GM12878 (cell line): ENCODE results near the gene HK1. TPM values are rescaled to one million over a fixed set of nuclear protein-coding genes. Genes with fewer than 3 reads are reported as not detected.
"Not testable (repeated sequence)": the region's sequence is repeated elsewhere in the genome, so short reads cannot be mapped to it uniquely, and the experiment has no call there.

Experiments
- ATAC-seq: fragments of 200-7000 bp; cut with Tn5 transposase; 3 replicates; pipeline ENCODE4 v1.9.1; 2020; ENCODE audit warnings: mild to moderate bottlenecking, moderate library complexity
- BruUV-seq: library from RNA; stranded (reverse); fragments of 400-500 nt; replicated peaks from 2 replicates; lab custom pipeline; 2021; lab: Mats Ljungman, UMichigan
- CTCF ChIA-PET: fragments of 300-600 bp; sonication (Branson Sonifier 250); formaldehyde crosslinking; extraction: SDS; loops from one replicate; lab custom pipeline; 2021; ENCODE audit warnings: inconsistent platforms; lab: Yijun Ruan, JAX
- POLR2A ChIA-PET: fragments of 350-600 bp; formaldehyde crosslinking; extraction: SDS; loops from one replicate; lab custom pipeline; 2021; ENCODE audit warnings: inconsistent platforms; lab: Charles Lee
- RAD21 ChIA-PET: fragments of 300-600 bp; sonication (Branson Sonifier 250); formaldehyde crosslinking; loops from one replicate; lab custom pipeline; 2023; ENCODE audit warnings: antibody characterized with exemption; ENCODE audit not compliant: unreplicated experiment; lab: Charles Lee
- SMC1A ChIA-PET: fragments of 300-600 bp; sonication (Branson Sonifier 250); formaldehyde crosslinking; loops from one replicate; lab custom pipeline; 2023; ENCODE audit not compliant: unreplicated experiment, uncharacterized antibody; lab: Charles Lee
- DNase-seq: peaks from one replicate; pipeline ENCODE4 v3.0.0-alpha.2; 2011; ENCODE audit warnings: low read depth, low spot score
- FAIRE-seq: peaks from 3 replicates; lab custom pipeline; 2011; peaks lifted over from hg19 to GRCh38; lab: Jason Lieb, UNC
- H2AFZ ChIP-seq: 2 replicates; pipeline ENCODE4 v1.6.0; 2011; ENCODE audit warnings: low read depth, low read length, control low read depth; ENCODE audit not compliant: control insufficient read depth
- H3K27ac ChIP-seq: 2 replicates; pipeline ENCODE4 v1.5.1; 2011; ENCODE audit warnings: control low read depth; ENCODE audit not compliant: control insufficient read depth, insufficient read depth
- H3K27me3 ChIP-seq, 2 experiments: replicated peaks in 1 of 2; 2 replicates each; pipeline versions ENCODE4 v1.6.0 to v1.6.1; 2011; ENCODE audit warnings: low read length in 1 of 2; ENCODE audit not compliant: control insufficient read depth in 2 of 2, insufficient read depth in 2 of 2
- H3K36me3 ChIP-seq, 2 experiments: 2 replicates each; pipeline ENCODE4 v1.5.1; 2011; ENCODE audit warnings: low read length in 1 of 2; ENCODE audit not compliant: control insufficient read depth in 2 of 2, insufficient read depth in 2 of 2
- H3K4me1 ChIP-seq: 2 replicates; pipeline ENCODE4 v1.6.1; 2011; ENCODE audit warnings: mild to moderate bottlenecking, low read length, moderate library complexity, mixed read lengths; ENCODE audit not compliant: control insufficient read depth, insufficient read depth
- H3K4me2 ChIP-seq: 2 replicates; pipeline ENCODE4 v1.6.0; 2011; ENCODE audit warnings: control low read depth; ENCODE audit not compliant: control insufficient read depth, insufficient read depth
- H3K4me3 ChIP-seq: fragments of 200-600 bp; sonication (generic); 2 replicates; pipeline ENCODE4 v1.5.1; 2016
- H3K79me2 ChIP-seq: 2 replicates; pipeline ENCODE4 v1.6.0; 2011; ENCODE audit warnings: low read length; ENCODE audit not compliant: control insufficient read depth, insufficient read depth
- H3K9ac ChIP-seq: 2 replicates; pipeline ENCODE4 v1.8.0; 2011; ENCODE audit warnings: low read length, control low read depth, mixed read lengths; ENCODE audit not compliant: control insufficient read depth, insufficient read depth
- H3K9me3 ChIP-seq: replicated peaks from 3 replicates; pipeline ENCODE4 v1.5.1; 2011; ENCODE audit warnings: mild to moderate bottlenecking, low read length; ENCODE audit not compliant: control insufficient read depth, insufficient read depth
- H4K20me1 ChIP-seq: 2 replicates; pipeline ENCODE4 v1.6.0; 2011; ENCODE audit not compliant: control insufficient read depth, insufficient read depth
- E2F4 ChIP-seq: IDR thresholded peaks from 2 replicates; pipeline ENCODE4 v1.6.1; 2012; ENCODE audit warnings: low read depth, low read length, improper control_type of control experiment
- MEF2B ChIP-seq: fragments of 450-650 bp; IDR thresholded peaks from 2 replicates; pipeline ENCODE4 v1.6.1; 2018; ENCODE audit warnings: mild to moderate bottlenecking, moderate library complexity; ENCODE audit not compliant: partially characterized antibody, poor library complexity, severe bottlenecking
- ZNF687 ChIP-seq: fragments of 450-650 bp; IDR thresholded peaks from 2 replicates; pipeline ENCODE4 v1.6.1; 2017; ENCODE audit warnings: mild to moderate bottlenecking, moderate library complexity
- WGBS: methylation state at CpG from one replicate; pipeline ENCODE4 v1.1.6; 2016; ENCODE audit warnings: low lambda C conversion rate; ENCODE audit not compliant: insufficient replicate concordance, insufficient coverage; ENCODE audit errors: missing lambda C conversion rate; 5-methylcytosine and 5-hydroxymethylcytosine counted together
- in situ Hi-C: fragments of 300-500 bp; cut with MboI; formaldehyde crosslinking; loops from 9 replicates; pipeline ENCODE4 v1.14.3; 2018; ENCODE audit warnings: mixed read lengths
- intact Hi-C: fragments of 100-400 bp; cut with micrococcal nuclease; formaldehyde crosslinking; loops from one replicate; pipeline ENCODE4 v1.14.2; 2022; ENCODE audit not compliant: unreplicated experiment
- polyA plus RNA-seq, 11 experiments: library from polyadenylated mRNA; depleted of rRNA in 4 of 11; unstranded in 6 of 11; stranded (reverse) in 5 of 11; fragments of >200 nt; fragmentation: Nextera tagmentation in 4 of 11; fragmentation: Illumina TruSeq in 1 of 11; extraction: Ambion mirVana in 4 of 11; extraction: Trizol in 1 of 11; gene quantifications; 1 replicate in 1 of 11; 2 replicates in 10 of 11; pipeline versions ENCODE4 v1.2.1 to v1.2.3, GENCODE V29; 2011 to 2016; ENCODE audit warnings: inconsistent platforms in 2 of 11, missing spikeins in 2 of 11, low read depth in 1 of 11
- total RNA-seq, 4 experiments: library from RNA; depleted of rRNA in 3 of 4; stranded (reverse); fragments of >200 nt in 3 of 4; fragmentation: Illumina TruSeq in 1 of 4; extraction: Trizol in 1 of 4; gene quantifications; 2 replicates each; pipeline versions ENCODE4 v1.2.1 to v1.2.3, GENCODE V29; 2013 to 2021

The HK1 gene
- total and polyA plus RNA-seq, 10 of the 15 experiments (the other 5 are each of a cell fraction or from before 2014, with no cell fraction given), result 3.4 to 77.3 (median 46.6) TPM

GRCh38 chr10:69307434-69307833 lies 29.1 kb downstream of the HK1 start (continued):
- TF ChIP-seq ZNF687 (no peak), MEF2B (no peak), E2F4 (no peak)
- TF ChIP-seq, all 136 proteins: peak for 0

- H2AFZ ChIP-seq, SMC1A ChIA-PET, BruUV-seq, RAD21 ChIA-PET, H3K4me3 ChIP-seq, H4K20me1 ChIP-seq, H3K4me2 ChIP-seq, POLR2A ChIA-PET, H3K27ac ChIP-seq, H3K27me3 ChIP-seq, H3K79me2 ChIP-seq, H3K9me3 ChIP-seq, H3K4me1 ChIP-seq, ATAC-seq, H3K9ac ChIP-seq, FAIRE-seq, in situ Hi-C loops, H3K36me3 ChIP-seq, DNase-seq, intact Hi-C loops: not testable (repeated sequence)
- 51% methylated on average over 10 of the region's 10 CpGs for WGBS
- CTCF ChIA-PET, result interaction anchor here (0.7 to 1.7 kb wide), 2 partner anchors 8 to 10 kb away, joined by 4 to 5 read pairs; no protein-coding TSS in a partner anchor
These were observed 30.0 kb downstream of the HK1 start for GRCh38 chr10:69308304-69308703.
